SK-N-MC (cell line): ENCODE measurements around the gene FLCN.

ENCODE experiments used
- EZH2 ChIP-seq: fragments of 200-600 bp; sonication (generic); IDR thresholded peaks from one replicate; pipeline ENCODE4 v1.6.1; 2017; ENCODE audit warnings: antibody characterized with exemption
- POLR2AphosphoS5 ChIP-seq: IDR thresholded peaks from 2 replicates; pipeline ENCODE4 v1.6.1; 2012; ENCODE audit warnings: mild to moderate bottlenecking, low read depth, low read length, borderline replicate concordance

DNA sequence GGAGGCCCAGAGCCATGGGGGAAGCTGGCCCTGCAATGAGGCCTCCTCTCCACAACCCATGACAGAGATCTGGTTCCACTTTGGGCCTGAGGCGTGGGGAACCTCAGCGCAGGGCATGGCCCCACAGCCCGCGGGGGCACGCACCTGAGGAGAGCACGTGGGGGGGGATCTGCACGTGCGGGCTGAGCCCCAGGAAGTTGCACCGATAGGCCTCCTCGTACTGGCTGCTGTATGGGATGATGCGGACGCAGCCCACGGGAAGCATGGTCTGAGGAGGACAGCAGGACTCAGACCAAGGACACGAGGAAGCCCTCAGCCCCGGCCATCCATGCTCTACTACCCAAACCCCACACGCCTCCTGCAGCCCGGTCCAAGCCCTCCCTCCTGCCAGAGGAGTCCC is 20.7 kb downstream of the FLCN start:
- no peak for TF ChIP-seq EZH2
- no peak for TF ChIP-seq POLR2AphosphoS5
